GM21447 (cell line): ENCODE measurements around the gene KIF1C.
"Not testable (repeated sequence)": the region's sequence is repeated elsewhere in the genome, so short reads cannot be mapped to it uniquely, and the experiment has no call there.

Source experiments
- ATAC-seq: cut with Tn5 transposase; IDR thresholded peaks from one replicate; pipeline ENCODE4 v1.9.1; 2021; ENCODE audit not compliant: unreplicated experiment

The KIF1C gene

DNA sequence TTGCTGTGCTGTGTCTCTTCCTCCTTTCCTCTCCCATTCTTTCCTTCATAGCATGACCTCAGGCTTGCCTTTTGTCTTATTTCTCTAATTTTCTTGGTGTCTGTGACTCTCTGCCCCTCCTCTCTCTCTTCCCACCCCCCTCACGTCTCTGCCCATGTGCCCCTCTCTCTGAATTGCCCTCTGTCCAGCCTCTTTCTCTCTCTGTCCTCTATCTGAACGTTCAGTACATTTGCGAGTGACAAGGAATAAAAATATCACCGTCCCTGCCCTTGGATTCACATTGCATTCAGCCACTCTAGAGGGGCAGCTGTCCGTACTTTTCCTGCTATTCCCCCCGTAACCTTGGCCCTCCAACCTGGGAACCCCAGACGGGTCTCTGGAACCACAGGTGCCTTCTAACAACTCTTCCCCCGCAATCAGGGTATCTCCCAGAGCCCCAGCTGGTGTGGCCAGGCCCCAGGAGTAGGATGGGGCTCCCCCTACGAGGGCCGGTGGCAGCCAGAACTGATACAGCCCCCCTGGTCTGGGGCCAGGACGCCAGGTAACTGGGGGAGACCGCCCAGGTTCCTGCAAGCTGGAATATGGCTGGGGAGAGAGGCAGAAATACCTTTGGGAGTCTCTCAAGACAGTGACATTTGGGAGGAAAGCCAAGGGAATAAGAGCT is 1.8 kb downstream of the KIF1C start:
- no peak for ATAC-seq

DNA sequence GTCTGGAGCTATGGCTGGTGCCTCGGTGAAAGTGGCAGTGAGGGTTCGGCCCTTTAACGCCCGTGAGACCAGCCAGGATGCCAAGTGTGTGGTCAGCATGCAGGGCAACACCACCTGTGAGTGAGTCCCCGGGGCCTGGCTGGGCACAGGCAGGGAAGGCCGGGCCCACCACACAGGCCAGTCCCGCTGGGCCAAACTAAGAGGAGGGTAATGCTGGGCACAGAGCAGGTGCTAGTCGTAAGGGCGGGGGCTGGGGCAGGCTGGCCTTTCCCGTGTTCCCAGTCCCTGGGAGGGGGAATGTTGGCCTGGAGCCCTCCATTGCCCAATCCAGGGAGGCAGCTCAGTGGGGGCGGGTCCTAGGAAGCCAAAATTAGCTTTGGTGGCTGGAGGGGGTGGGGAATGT is 2.5 kb downstream of the KIF1C start:
- no peak for ATAC-seq

DNA sequence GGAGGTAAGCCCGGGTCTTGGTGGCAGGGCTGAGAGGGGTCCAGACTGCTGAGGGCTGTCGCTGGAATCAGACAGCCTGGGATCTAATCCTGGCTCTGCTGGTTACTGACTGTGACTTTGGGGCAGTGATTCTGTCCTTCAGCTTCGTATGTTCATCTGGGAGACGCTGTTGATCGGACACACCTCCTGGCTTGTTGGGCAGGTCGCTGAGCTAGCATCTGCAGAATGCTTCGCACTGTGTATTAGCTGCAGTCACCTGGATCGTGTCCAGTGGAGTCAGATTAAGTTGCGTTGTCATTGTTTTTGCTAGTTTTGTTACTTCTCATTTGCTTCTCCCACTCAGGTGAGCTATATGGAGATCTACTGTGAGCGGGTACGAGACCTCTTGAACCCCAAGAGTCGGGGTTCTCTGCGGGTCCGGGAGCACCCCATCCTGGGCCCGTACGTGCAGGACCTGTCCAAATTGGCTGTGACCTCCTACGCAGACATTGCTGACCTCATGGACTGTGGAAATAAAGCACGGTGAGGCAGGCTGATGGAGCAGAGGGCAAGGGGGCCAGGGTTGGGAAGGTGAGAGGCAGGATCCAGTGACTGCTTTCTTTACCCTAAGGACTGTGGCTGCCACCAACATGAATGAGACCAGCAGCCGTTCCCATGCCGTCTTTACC is 4.5 kb downstream of the KIF1C start:
- no peak for ATAC-seq

DNA sequence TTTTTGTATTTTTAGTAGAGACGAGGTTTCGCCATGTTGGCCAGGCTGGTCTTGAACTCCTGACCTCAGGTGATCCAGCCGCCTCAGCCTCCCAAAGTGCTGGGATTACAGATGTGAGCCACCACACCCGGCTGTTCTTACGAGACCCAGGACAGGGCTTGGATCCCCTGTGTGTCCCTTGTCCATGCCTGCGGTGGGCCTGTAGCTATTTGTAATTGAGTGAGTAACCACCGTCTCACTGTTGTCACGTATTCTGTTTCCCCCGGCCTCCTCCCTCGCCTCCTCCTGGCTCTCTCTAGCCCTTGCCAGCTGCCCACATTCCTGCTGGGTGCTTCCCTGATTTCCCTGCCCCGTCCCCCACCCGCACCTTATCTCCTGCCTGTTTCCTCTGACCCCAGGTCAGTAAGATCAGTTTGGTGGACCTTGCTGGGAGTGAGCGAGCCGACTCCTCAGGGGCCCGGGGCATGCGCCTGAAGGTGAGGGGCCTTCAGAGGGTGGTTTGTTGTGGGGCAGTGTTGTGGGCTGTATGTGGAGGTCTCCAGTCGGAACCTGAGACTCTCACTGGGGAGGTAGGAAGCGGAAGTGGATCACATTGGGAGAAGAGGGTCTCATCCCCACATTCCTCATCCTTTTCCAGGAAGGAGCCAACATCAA is 5.6 kb downstream of the KIF1C start:
- ATAC-seq: no peak

DNA sequence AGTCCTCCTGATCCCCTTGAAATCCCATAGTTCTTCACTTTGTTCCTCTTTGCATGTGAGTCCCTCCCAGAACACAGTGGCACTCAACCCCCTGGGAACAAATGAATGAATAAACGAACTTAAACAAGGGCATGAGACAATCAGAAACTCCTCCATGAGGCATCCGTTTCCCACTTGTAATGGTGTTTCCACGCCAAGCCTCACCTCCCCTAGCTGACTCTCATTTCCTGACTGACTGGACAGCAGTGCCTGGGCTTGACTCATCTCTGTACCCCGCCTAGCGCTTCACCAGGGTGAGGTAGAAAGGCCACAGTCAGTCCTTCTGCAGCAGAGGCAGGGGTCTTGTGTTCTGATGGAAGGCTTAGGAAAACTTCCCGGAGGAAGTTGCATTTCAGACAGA is 14.2 kb downstream of the KIF1C start:
- ATAC-seq: peak; percentile 56

DNA sequence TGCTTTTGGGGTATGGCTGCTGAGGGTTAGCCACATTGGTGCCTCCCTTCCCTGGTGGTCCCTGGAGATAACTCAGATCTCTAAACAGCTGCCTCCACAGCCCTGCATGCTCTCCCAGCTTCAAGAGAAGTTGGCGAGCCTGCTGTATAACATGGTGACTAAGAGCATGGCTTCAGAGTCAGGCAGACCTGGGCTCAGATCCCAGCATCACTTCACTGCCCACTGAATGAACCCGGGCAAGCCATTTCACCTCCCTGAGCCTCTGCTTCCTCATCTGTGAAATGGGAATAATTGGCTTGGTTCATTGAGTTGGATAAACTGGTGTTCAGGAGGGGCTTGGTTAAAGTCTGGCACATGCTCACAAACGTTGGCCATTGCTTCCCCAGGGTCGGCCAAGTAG is 16.6 kb downstream of the KIF1C start:
- no peak for ATAC-seq

DNA sequence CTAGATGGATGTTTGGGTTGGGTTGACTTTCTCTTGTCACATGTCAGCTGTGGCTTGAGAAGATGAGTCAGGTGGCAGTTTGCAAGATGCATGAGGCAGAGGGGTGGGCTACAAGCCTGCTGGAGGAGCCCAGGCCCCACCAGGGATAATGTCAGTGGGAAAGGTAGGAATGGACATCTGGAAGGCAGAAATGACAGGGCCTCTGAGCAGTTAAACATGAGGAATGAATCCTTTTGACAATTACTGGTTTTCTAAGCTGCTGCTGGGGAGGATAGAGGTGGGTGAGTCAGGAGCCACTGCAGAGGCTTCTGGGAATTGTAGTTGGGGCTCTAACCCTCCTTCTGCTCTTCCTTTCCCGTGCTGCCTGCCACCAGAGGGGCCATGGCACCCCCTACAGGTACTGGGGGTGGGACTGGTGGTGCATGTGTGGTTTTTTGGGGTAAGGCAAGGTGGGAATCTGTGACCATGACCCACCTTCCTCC is 21.8 kb downstream of the KIF1C start:
- no peak for ATAC-seq

DNA sequence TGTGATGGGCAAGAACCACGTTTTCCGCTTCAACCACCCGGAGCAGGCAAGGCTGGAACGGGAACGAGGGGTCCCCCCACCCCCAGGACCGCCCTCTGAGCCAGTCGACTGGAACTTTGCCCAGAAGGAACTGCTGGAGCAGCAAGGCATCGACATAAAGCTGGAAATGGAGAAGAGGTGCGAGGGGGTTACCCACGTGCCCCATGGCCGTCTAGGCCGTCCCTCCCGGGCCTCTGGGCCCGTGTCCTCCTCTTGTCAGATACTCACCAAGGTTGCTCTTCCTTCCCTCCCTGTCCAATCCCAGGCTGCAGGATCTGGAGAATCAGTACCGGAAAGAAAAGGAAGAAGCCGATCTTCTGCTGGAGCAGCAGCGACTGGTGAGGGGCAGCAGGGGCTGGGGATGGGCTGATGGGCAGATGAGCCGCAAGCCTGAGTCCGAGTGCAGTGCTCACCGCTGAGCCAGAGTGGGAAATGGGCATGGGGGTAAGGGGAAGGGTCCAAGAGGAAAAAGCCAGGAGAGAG is 22.8 kb downstream of the KIF1C start:
- ATAC-seq: no peak

DNA sequence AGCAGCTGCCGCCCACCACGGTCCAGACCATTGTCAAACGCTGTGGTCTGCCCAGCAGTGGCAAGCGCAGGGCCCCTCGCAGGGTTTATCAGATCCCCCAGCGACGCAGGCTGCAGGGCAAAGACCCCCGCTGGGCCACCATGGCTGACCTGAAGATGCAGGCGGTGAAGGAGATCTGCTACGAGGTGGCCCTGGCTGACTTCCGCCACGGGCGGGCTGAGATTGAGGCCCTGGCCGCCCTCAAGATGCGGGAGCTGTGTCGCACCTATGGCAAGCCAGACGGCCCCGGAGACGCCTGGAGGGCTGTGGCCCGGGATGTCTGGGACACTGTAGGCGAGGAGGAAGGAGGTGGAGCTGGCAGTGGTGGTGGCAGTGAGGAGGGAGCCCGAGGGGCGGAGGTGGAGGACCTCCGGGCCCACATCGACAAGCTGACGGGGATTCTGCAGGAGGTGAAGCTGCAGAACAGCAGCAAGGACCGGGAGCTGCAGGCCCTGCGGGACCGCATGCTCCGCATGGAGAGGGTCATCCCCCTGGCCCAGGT is 24.5 kb downstream of the KIF1C start:
- ATAC-seq: no peak

DNA sequence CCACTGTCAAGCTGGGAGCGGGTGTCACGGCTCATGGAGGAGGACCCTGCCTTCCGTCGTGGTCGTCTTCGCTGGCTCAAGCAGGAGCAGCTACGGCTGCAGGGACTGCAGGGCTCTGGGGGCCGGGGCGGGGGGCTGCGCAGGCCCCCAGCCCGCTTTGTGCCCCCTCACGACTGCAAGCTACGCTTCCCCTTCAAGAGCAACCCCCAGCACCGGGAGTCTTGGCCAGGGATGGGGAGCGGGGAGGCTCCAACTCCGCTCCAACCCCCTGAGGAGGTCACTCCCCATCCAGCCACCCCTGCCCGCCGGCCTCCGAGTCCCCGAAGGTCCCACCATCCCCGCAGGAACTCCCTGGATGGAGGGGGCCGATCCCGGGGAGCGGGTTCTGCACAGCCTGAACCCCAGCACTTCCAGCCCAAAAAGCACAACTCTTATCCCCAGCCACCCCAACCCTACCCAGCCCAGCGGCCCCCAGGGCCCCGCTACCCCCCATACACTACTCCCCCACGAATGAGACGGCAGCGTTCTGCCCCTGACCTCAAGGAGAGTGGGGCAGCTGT is 25.9 kb downstream of the KIF1C start:
- no peak for ATAC-seq

DNA sequence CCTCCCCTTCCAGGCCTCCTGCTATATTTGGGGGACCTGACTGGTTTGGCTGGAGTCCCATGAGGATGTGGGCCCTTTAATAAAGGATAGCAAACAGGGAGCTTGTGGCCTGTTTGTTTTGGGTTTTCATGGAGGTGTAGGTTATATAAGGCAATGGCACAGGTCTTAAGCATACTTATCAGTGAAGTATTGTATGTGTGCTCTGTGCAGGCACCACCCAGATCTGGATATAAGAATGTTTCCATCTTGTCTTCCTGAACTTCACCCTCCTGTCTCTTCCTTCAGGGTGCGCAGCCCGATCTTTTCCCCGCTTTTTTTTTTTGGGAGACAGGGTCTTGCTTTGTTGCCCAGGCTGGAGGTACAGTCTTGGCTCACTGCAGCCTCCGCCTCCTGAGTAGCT is 26.9 kb downstream of the KIF1C start:
- no peak for ATAC-seq

DNA sequence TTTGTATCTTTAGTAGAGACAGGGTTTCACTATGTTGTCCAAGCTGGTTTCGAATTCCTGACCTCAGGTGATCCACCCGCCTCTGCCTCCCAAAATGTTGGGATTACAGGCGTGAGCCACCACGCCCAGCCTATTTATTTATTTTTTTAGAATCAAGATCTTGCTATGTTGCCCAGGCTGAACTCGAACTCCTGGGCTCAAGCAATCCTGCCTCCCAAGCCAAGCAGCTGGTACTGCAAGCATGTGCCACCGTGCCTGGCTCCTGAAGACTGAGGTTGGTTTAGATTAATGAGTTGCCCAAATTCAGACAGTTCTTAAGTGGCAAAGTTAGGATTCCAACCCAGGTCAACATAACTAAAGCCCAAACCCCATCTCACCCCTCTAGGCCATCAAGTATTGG is 29.5 kb downstream of the KIF1C start:
- ATAC-seq: no peak

DNA sequence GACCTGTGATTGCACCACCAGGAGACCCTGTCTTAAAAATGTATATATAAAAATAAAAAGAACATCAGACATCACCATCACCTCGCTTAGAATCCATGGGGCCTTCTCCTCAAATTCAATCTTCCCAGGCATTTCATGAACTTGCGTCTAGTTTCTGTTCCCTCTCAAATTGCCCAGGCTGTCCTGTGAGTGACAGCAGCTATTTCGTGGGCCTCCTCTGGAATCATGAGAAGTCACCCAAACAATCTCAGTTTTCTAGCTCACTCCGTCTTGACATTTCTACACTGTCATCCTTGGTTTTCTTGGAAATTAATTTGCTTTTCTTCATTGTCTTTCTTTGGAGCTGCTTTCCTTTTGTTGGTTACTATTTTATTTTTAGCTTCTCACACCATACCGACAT is 30.2 kb downstream of the KIF1C start:
- ATAC-seq: no peak

DNA sequence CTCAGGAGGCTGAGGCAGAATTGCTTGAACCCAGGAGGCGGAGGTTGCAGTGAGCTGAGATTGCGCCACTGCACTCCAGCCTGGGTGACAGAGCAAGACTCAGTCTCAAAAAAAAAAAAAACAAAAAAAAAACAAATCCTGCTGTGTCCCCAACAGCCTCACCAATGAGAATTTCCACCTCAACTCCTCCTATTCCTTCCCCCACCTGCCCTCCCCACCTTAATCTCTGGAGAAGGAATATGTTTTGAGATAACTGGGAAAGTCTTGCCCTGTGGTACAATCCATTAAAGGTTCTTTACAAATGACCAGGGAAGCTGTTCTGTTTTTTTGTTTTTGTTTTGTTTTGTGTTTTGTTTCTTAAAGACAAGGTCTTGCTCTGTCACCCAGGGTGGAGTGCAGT is 32.4 kb downstream of the KIF1C start:
- ATAC-seq: not testable (repeated sequence)

DNA sequence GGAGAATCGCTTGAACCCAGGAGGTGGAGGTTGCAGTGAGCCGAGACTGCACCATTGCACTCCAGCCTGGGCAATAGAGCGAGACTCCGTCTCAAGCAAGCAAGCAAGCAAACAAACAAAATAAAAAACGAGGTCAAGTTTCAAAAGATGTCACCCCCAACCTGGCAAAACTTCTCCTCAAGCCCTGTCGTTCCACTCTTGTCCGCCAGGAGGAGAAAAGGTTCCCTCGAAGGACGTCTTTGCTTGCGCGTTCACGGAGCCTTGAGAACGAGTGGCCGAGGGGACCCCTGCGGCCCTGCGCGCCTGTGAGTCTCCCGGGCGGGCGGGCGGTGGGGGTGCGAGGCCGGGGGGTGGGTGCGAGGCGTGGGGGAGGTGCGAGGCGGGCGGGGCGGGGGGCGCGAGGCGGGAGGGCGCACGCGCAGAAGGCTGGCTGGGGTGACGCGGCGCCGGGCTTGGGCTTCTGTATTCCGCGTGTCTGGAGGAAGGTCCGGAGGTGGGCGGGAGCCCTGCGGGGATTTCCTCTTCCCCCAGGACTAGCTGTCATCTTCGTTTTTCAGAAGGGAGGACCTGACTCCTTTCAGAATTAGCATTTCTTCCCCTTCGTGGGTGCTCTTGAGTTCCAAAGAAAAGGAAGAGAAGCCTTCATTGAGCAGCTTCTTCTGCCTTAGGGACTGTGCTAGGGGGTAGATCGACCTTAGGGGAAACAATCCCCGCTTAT is 33.8 kb downstream of the KIF1C start:
- peak; percentile 63 for ATAC-seq

DNA sequence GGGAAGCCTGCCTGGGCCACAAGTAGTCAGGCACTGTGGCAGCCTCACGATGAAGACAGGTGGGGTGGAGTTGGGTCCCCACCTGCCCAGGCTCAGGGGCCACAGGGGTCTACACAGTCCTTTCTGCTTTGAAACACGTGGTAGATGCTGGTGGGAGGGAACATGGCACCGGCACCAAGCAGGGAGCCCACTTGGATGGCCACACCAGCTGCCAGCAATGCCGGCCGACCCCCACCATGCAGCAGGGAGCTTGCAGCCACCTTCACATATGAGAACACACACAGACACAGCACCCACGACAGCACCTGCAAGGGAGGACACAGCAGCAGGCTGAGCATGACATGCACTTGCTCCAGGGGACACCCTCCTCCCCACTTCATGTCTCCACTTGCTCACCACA is 35.1 kb downstream of the KIF1C start:
- ATAC-seq: no peak

DNA sequence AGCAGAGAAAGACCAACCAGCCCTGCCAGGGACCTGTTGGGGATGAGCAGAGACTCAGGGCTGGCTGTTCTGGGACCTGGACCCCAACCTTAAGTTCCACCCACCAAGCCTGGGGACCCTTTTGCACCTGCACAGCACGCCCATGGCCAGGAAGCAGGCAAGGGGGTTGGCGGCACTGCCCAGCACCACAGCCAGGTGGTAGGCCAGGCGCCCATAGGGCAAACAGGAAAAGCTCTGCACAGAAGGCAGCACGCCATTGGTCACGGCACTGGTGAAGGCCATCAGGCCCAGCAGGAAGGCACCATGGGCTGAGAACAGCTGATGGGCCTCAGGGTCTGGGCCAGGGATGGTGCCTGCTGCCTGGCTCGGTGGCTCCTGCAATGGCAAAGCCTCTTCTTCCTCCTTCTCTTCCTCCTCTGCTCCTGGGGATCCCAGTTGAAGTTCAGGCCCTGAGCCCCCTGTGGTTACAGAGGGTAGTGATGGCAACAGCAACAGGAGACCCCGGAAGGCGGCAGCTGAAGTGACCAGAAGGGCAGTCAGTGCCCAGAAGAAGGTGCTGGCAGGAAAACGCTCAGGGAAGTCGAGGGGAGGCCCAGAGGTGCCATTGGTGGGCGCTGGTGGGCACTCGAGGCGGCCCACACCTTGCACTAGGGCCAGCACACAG is 35.7 kb downstream of the KIF1C start:
- ATAC-seq: no peak

DNA sequence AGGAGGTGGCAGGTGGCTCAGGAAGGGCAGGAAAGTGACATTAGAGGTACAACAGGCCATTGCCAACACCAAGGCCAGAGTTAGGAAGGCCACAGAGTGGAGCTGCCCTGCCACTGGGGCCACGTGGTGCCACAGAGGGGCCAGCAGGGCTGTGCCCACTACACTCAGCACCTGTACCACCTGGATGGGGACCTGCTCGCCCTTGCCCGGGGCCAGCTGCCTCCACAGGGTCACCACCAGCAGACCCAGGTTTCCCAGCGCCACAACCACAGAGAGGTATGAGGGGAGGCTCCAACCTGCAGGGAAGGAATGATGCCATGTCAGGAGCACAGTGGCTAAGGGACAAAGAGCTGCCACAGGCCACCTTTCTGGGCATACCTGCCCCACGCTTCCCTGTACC is 36.3 kb downstream of the KIF1C start:
- no peak for ATAC-seq

DNA sequence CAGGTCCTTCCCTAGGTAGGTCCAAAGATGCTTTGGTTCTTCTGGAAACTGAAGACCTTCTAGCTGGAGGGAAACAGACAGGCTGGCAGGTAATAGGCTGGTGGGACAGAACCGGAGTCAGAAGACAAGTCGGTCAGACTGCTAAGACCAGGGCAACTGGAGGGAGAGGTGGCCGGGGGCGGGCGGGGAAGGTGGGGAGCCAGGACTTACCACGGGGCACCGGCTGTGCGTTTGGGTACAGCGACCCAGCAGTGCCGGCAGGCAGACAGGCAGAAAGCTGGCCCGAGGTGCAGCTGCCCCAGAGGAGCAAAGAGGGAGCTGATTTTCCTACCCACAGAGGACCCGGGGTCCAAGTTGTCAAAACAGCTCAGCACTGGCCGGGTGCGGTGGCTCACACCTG is 36.9 kb downstream of the KIF1C start:
- no peak for ATAC-seq

DNA sequence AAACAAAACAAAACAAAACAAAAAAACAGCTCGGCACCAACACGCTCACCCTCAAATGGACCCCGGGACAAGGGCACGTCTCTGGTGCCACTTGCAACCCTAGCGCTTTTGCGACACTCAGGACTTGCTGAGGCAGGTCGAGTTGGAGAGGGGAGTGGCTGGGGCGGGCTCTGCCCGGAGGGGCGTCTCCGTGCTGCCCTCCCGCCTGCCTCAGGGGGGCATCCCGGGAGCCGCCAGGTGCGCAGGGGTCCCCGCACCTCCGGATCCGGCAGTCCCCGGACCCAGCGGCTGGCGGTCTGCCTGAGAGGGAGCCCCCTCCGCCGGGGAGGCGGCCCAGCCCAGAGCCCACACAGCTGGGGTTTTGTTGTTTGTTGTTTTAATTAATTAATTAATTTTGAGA is 37.6 kb downstream of the KIF1C start, which contains the start of gene SLC52A1:
Gene SLC52A1, minus strand, starts transcription at position 112 of the 400 bp plus-strand sequence. CDS start 820 bp downstream, outside the sequence.
- ATAC-seq: no peak
